ENCODE results near the gene POTEG. TPM values are rescaled to one million over a fixed set of nuclear protein-coding genes. Genes with fewer than 3 reads are reported as not detected.
"Not testable (repeated sequence)": the region's sequence is repeated elsewhere in the genome, so short reads cannot be mapped to it uniquely, and the experiment has no call there.

POTEG gene
- polyA plus RNA-seq, 1 experiment, result not detected

DNA sequence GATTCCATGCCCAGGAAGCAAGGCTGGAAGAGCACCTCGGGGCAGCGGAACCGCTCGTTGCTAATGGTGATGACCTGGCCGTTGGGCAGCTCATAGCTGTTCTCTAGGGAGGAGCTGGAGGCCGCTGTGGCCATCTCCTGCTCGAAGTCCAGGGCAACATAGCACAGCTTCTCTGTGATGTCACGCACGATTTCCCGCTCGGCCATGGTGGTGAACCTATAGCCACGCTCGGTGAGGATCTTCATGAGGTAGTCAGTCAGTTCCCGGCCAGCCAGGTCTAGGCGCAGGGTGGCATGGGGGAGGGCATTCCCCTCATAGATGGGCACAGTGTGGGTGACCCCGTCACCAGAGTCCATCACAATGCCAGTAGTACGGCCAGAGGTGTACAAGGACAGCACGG, 32.0 kb downstream of the POTEG start:
- H3K27ac ChIP-seq (ENCODE audit: low read depth, low read length); POLR2A ChIA-PET; H3K9me3 ChIP-seq (ENCODE audit: control insufficient read depth, insufficient read depth, low read length); H3K4me3 ChIP-seq (ENCODE audit: low read depth, low read length); CTCF ChIA-PET; H3K27me3 ChIP-seq (ENCODE audit: control insufficient read depth, insufficient read depth, low read length); DNase-seq (ENCODE audit: low read depth, low spot score): not testable (repeated sequence)

DNA sequence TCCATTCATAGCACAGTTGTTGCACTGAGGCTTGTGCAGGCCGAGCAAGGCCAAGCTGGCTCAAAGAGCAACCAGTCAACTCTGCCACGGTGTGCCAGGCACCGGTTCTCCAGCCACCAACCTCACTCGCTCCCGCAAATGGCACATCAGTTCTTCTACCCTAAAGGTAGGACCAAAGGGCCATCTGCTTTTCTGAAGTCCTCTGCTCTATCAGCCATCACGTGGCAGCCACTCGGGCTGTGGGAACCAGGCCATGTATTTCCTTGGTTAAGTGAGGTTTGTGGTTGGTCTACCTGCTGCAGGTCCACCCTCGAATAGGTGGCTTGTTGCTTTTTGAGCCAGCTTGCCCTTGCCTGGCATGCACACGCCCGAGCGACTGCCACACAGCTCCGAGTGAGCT, 39.4 kb downstream of the POTEG start:
- POLR2A ChIA-PET, result not testable (repeated sequence)

DNA sequence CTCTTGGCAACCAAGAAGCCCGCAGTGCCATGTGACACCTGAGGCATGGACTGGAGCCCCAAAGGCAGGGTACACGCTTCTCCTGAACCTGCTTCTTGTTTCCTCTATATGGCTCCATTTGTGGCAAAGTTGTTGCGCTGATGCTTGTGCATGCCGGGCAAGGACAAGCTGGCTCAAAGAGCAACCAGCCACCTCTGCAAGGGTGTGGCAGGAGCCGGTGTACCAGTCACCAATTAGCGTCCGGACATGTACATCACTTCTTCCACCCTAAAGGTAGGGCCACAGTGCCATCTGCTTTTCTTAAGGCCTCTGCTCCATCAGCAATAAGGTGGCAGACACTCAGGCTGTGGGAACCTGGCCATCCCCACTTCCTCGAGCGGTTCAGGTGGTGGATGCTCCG, 43.9 kb downstream of the POTEG start:
- POLR2A ChIA-PET; H3K9me3 ChIP-seq (ENCODE audit: control insufficient read depth, insufficient read depth, low read length); H3K27me3 ChIP-seq (ENCODE audit: control insufficient read depth, insufficient read depth, low read length): not testable (repeated sequence)

More for the DNA sequence above, 39.4 kb downstream of the POTEG start:
- CTCF ChIA-PET; H3K27me3 ChIP-seq (ENCODE audit: control insufficient read depth, insufficient read depth, low read length); H3K4me3 ChIP-seq (ENCODE audit: low read depth, low read length); H3K9me3 ChIP-seq (ENCODE audit: control insufficient read depth, insufficient read depth, low read length); DNase-seq (ENCODE audit: low read depth, low spot score); H3K27ac ChIP-seq (ENCODE audit: low read depth, low read length): not testable (repeated sequence)

DNA sequence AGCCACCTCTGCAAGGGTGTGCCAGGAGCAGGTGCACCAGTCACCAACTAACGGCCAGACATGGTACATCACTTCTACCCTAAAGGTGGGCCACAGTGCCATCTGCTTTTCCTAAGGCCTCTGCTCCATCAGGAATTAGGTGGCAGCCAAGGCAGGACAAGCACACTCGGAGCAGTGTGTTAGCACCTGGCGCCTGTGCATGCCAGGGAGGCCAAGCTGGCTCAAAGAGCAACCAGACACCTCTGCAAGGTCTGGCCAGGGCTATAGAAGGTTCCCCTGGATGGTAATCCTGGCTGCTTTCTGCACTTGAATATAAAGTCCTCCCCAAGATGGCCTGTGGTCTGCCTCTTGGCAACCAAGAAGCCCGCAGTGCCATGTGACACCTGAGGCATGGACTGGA, 45.4 kb downstream of the POTEG start:
- H3K4me3 ChIP-seq (ENCODE audit: low read depth, low read length); H3K27ac ChIP-seq (ENCODE audit: low read depth, low read length); CTCF ChIA-PET; DNase-seq (ENCODE audit: low read depth, low spot score); H3K9me3 ChIP-seq (ENCODE audit: control insufficient read depth, insufficient read depth, low read length); POLR2A ChIA-PET; H3K27me3 ChIP-seq (ENCODE audit: control insufficient read depth, insufficient read depth, low read length): not testable (repeated sequence)

More for the DNA sequence above, 43.9 kb downstream of the POTEG start:
- DNase-seq (ENCODE audit: low read depth, low spot score); H3K4me3 ChIP-seq (ENCODE audit: low read depth, low read length); CTCF ChIA-PET; H3K27ac ChIP-seq (ENCODE audit: low read depth, low read length): not testable (repeated sequence)

DNA sequence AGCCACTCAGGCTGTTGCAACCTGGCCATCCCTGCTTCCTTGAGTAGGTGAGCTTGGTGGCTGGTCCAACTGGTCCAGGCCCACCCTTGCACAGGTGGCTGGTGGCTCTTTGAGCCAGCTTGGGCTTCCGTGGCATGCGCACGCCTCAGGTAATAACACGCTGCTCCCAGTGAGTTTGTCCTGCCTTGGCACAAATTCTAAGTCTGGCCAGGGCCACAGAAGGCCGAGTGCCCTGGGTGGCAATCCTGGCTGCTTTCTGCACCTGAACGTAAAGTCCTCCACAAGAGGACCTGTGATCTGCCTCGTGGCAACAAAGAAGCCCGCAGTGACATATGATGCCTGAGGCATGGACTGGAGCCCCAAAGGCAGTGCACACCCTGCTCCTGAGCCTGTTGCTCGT, 47.1 kb downstream of the POTEG start:
- POLR2A ChIA-PET; H3K27me3 ChIP-seq (ENCODE audit: control insufficient read depth, insufficient read depth, low read length): not testable (repeated sequence)

DNA sequence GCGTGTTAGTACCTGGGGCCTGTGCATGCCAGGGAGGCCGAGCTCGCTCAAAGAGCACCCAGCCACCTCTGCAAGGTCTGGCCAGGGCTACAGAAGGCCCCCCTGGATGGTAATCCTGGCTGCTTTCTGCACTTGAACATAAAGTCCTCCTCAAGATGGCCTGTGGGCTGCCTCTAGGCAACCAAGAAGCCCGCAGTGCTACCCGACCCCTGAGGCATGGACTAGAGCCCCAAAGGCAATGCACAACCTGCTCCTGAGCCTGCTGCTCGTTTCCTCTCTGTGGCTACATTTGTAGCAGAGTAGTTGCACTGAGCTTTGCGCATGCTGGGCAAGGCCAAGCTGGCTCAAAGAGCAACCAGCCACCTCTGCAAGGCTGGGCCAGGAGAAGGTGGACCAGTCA, 47.8 kb downstream of the POTEG start:
- CTCF ChIA-PET; H3K27me3 ChIP-seq (ENCODE audit: control insufficient read depth, insufficient read depth, low read length); H3K9me3 ChIP-seq (ENCODE audit: control insufficient read depth, insufficient read depth, low read length); H3K27ac ChIP-seq (ENCODE audit: low read depth, low read length); H3K4me3 ChIP-seq (ENCODE audit: low read depth, low read length); POLR2A ChIA-PET; DNase-seq (ENCODE audit: low read depth, low spot score): not testable (repeated sequence)

More for the DNA sequence above, 47.1 kb downstream of the POTEG start:
- CTCF ChIA-PET; H3K27ac ChIP-seq (ENCODE audit: low read depth, low read length); DNase-seq (ENCODE audit: low read depth, low spot score); H3K9me3 ChIP-seq (ENCODE audit: control insufficient read depth, insufficient read depth, low read length); H3K4me3 ChIP-seq (ENCODE audit: low read depth, low read length): not testable (repeated sequence)

DNA sequence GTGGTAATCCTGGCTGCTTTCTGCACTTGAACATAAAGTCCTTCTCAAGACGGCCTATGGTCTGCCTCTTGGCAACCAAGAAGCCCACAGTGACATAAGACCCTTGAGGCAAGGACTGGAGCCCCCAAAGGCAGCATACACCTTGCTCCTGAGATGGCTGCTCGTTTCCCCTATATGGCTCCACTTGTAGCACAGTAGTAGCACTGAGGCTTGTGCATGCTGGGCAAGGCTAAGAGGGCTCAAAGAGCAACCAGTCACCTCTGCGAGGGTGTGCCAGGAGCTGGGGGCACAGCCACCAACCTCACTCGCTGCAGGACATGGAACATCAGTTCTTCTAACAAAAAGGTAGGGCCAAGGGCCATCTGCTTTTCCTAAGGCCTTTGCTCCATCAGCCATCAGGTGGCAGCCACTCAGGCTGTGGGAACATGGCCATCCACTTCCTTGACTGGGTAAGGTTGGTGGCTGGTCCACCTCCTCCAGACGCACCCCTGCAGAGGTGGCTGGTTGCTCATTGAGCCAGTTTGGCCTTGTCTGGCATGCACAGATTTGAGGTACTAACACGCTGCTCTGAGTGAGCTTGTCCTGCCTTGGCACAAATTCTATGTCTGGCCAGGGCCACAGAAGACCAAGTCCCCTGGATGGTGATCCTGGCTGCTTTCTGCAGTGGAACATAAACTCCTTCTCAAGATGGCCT, 49.9 kb downstream of the POTEG start:
- H3K9me3 ChIP-seq (ENCODE audit: control insufficient read depth, insufficient read depth, low read length); POLR2A ChIA-PET; H3K27me3 ChIP-seq (ENCODE audit: control insufficient read depth, insufficient read depth, low read length); H3K27ac ChIP-seq (ENCODE audit: low read depth, low read length); DNase-seq (ENCODE audit: low read depth, low spot score); H3K4me3 ChIP-seq (ENCODE audit: low read depth, low read length); CTCF ChIA-PET: not testable (repeated sequence)

DNA sequence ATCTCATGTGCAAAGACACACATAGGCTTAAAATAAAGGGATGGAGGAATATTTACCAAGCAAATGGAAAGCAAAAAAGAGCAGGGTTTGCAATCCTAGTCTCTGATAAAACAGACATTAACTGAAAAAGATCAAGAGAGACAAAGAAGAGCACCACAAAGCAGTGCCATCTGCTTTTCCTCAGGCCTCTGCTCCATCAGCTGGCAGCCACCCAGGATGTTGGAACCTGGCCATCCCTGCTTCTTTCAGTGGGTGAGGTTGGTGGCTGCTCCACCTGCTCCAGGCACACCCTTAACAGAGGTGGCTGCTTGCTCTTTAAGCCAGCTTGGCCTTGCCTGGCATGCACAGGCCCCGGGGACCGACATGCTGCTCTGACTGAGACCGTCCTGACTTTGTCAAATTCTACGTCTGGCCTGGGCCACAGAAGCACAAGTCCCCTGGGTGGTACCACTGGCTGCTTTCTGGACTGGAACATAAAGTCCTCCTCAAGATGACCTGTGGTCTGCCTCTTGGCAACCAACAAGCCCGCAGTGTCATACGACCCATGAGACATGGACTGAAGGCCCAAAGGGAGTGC, 51.0 kb downstream of the POTEG start:
- CTCF ChIA-PET; POLR2A ChIA-PET; DNase-seq (ENCODE audit: low read depth, low spot score); H3K4me3 ChIP-seq (ENCODE audit: low read depth, low read length); H3K27me3 ChIP-seq (ENCODE audit: control insufficient read depth, insufficient read depth, low read length); H3K27ac ChIP-seq (ENCODE audit: low read depth, low read length); H3K9me3 ChIP-seq (ENCODE audit: control insufficient read depth, insufficient read depth, low read length): not testable (repeated sequence)

DNA sequence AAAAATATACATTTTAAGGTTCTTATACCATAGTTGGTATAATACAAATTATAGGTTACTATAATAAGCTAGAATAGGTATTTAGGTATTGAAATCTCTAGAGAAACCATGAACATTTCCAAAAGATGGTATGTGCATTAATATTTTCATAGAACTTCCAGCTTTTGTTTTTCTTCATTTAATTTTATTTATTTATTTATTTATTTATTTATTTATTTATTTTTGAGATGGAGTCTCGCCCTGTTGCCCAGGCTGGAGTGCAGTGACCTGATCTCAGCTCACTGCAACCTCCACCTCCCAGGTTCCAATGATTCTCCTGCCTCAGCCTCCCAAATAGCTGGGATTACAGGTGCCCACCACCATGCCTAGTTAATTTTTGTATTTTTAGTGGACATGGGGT, 54.0 kb downstream of the POTEG start:
- H3K4me3 ChIP-seq (ENCODE audit: low read depth, low read length); CTCF ChIA-PET; POLR2A ChIA-PET: not testable (repeated sequence)

DNA sequence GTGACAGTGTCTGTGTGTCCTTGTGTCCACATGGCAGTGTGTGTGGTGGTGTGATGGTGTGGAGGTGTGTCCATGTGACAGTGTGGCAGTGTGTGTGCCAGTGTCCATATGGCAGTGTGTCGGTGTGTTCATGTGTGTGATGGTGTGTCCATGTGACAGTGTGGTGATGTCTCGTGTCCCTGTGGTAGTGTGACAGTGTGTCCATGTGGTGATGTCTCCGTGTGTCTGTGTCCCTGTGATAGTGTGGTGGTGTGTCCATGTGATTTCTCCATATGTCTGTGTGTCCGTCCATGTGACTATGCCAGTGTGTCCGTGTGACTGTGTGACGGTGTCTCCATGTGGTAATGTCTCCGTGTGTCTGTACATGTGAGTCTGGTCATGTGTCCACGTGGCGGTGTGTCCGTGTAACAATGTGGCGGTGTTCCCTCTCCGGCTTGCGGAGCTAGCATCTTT, 59.7 kb downstream of the POTEG start:
- H3K27ac ChIP-seq (ENCODE audit: low read depth, low read length); POLR2A ChIA-PET; CTCF ChIA-PET; H3K4me3 ChIP-seq (ENCODE audit: low read depth, low read length); DNase-seq (ENCODE audit: low read depth, low spot score); H3K27me3 ChIP-seq (ENCODE audit: control insufficient read depth, insufficient read depth, low read length): not testable (repeated sequence)
- H3K9me3 ChIP-seq (ENCODE audit: control insufficient read depth, insufficient read depth, low read length), result peaks cover 18% of the 10 kb centered on the region

More for the DNA sequence above, 54.0 kb downstream of the POTEG start:
- H3K27me3 ChIP-seq (ENCODE audit: control insufficient read depth, insufficient read depth, low read length); DNase-seq (ENCODE audit: low read depth, low spot score); H3K9me3 ChIP-seq (ENCODE audit: control insufficient read depth, insufficient read depth, low read length); H3K27ac ChIP-seq (ENCODE audit: low read depth, low read length): not testable (repeated sequence)

DNA sequence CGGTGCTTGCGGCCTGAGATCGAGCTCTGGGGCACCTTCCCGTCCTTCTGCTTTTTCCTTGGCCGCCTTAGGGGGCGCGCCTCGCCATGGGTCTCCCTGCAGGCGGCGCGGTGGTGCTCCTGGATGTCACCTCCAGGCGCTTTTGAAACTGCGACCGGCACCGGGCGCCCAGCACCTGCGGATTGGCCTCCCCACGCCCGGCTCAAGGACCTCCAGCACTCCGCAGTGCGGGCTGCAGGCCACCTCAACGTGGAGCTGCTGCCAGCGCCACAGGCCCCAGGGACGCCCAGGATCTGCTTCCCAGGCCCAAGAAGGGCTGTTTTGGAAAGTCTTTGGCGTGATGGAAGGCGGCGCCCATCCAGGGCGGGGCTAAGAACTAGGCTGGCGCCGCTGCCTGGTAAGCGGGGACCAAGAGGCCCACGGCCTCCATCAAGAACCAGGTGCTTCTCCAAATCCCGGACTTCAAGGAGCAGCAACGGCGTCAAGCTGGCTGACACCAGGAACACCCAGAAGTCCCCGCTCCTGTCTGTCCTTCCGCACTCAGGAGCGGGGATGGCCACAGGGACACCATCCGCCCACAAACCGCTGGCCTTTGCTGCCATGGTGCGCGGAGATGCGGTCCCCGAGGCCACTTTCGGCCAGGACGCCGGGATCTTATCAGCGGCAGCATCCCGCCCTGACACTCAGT, 61.2 kb downstream of the POTEG start:
- H3K27me3 ChIP-seq (ENCODE audit: control insufficient read depth, insufficient read depth, low read length); H3K27ac ChIP-seq (ENCODE audit: low read depth, low read length); H3K4me3 ChIP-seq (ENCODE audit: low read depth, low read length); DNase-seq (ENCODE audit: low read depth, low spot score); CTCF ChIA-PET; POLR2A ChIA-PET: not testable (repeated sequence)
- H3K9me3 ChIP-seq (ENCODE audit: control insufficient read depth, insufficient read depth, low read length), result peaks cover 18% of the 10 kb centered on the region

DNA sequence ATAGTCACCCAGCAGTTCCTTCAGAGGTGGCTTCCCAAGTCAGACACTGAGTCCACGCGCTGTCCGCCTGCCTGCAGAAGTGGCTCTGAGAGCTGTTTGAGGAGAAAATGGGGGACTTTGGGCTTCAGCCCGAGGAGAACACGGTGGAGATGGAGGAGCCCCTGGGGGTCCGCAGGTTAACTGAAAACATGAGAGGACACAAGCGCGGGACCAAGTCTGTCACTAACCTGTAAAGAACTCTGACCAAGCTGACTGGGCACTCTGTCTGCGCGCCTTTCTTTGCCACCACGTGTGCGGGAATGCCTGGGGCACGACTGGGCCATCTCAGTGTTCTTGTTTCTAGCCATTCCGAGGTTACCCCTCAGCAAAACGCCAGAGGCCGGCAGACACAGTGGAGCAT, 62.4 kb downstream of the POTEG start:
- DNase-seq (ENCODE audit: low read depth, low spot score); CTCF ChIA-PET; H3K4me3 ChIP-seq (ENCODE audit: low read depth, low read length); H3K27me3 ChIP-seq (ENCODE audit: control insufficient read depth, insufficient read depth, low read length); POLR2A ChIA-PET; H3K27ac ChIP-seq (ENCODE audit: low read depth, low read length): not testable (repeated sequence)
- H3K9me3 ChIP-seq (ENCODE audit: control insufficient read depth, insufficient read depth, low read length), result peaks cover 18% of the 10 kb centered on the region

All from AG04450 (cell line).